ENCODE results near the gene DEF6. TPM values are rescaled to one million over a fixed set of nuclear protein-coding genes. Genes with fewer than 3 reads are reported as not detected.

DEF6 gene
- total RNA-seq, 4 donors from 2014 or later = 0.26 to 8.9 (median 3.1) TPM

- Histone ChIP-seq H3K9me3 (no peaks in the 10 kb centered on the region), H3K4me3 (no peak overlapping the region), H3K27me3 (no peaks in the 10 kb centered on the region), H3K36me3 (no peaks in the 10 kb centered on the region), H3K4me1 (no peaks in the 10 kb centered on the region), H3K27ac (no peak overlapping the region)
- no peak for DNase-seq
- TF ChIP-seq CTCF (IDR thresholded peaks at IDR 0.05) (no peak), POLR2A (IDR thresholded peaks at IDR 0.05) (no peak)
- intact Hi-C loops (cut with DNase I; ENCODE audit: low total_unique reads) = no loop called here
These were observed 12.7 kb downstream of the DEF6 start for GRCh38 chr6:35310265-35310831.

GRCh38 chr6:35311390-35312075 lies 13.9 kb downstream of the DEF6 start:
- no peaks in the 10 kb centered on the region for H3K36me3 ChIP-seq
- no peaks in the 10 kb centered on the region for H3K9me3 ChIP-seq
- no peak for DNase-seq
- H3K4me3 ChIP-seq = no peak overlapping the region
- intact Hi-C loops (cut with DNase I; ENCODE audit: low total_unique reads) = no loop called here
- no peaks in the 10 kb centered on the region for H3K4me1 ChIP-seq
- H3K27ac ChIP-seq = no peak overlapping the region
- TF ChIP-seq POLR2A (IDR thresholded peaks at IDR 0.05) (no peak), CTCF (IDR thresholded peaks at IDR 0.05) (no peak)
- no peaks in the 10 kb centered on the region for H3K27me3 ChIP-seq

DNA sequence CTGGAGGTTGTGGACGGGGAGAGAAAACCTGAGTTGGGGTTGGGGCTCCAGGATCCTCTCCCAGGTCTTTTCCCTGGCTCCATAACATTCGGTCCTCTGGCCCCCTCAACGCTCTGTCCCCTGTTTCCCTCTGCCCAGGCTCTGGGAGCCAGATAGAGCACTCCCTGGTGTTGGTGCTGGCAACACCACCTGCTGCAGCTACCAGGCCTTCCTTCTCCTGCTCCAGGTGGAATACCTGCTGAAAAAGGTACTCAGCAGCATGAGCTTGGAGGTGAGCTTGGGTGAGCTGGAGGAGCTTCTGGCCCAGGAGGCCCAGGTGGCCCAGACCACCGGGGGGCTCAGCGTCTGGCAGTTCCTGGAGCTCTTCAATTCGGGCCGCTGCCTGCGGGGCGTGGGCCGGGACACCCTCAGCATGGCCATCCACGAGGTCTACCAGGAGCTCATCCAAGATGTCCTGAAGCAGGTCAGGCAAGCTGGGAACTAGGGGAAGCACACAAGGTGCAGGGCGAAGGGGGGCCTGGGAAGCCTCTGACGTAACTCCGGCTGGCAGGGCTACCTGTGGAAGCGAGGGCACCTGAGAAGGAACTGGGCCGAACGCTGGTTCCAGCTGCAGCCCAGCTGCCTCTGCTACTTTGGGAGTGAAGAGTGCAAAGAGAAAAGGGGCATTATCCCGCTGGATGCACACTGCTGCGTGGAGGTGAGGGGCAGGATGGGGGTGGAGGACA lies 14.6 kb downstream of the DEF6 start:
- Histone ChIP-seq H3K36me3 (no peaks in the 10 kb centered on the region), H3K27ac (no peak overlapping the region), H3K4me3 (no peak overlapping the region), H3K4me1 (no peaks in the 10 kb centered on the region), H3K27me3 (no peaks in the 10 kb centered on the region), H3K9me3 (no peaks in the 10 kb centered on the region)
- intact Hi-C loops (cut with DNase I; ENCODE audit: low total_unique reads) = no loop called here
- DNase-seq = no peak
- no peak for TF ChIP-seq CTCF (IDR thresholded peaks at IDR 0.05)
- no peak for TF ChIP-seq POLR2A (IDR thresholded peaks at IDR 0.05)

DNA sequence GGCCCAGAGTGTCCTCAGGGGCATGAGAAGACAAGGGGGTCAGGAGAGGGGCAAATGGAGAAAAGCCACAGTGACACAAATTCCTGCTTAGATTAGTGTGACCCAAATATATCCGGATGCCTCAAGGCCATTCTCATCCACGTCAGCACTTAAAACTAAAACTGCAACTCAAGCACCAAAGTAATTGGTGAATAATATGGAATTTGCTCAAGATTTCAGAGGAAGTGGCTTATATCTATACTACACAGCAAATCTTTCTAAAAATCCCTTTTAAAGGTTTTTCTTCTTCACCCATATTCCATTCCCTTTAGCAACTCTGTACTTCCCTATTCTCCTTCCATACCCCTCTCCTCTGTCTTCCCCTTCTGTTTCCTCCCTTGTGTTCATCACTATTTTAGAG lies 15.2 kb downstream of the DEF6 start:
- no peak overlapping the region for H3K27ac ChIP-seq
- TF ChIP-seq CTCF (IDR thresholded peaks at IDR 0.05) = no peak
- TF ChIP-seq POLR2A (IDR thresholded peaks at IDR 0.05) = no peak

More for the DNA sequence above, 15.2 kb downstream of the DEF6 start:
- Histone ChIP-seq H3K36me3 (no peaks in the 10 kb centered on the region), H3K9me3 (no peaks in the 10 kb centered on the region), H3K4me3 (no peak overlapping the region), H3K4me1 (peaks cover 0 to 3% of the 10 kb centered on the region in 2 donors), H3K27me3 (no peaks in the 10 kb centered on the region)
- no peak for DNase-seq
- intact Hi-C loops (cut with DNase I; ENCODE audit: low total_unique reads) = no loop called here

Measured in uterus (tissue), 4 donors.